Measurements from ENCODE around the gene MYRIP.
"Not testable (repeated sequence)": the region's sequence is repeated elsewhere in the genome, so short reads cannot be mapped to it uniquely, and the experiment has no call there.

The MYRIP gene

DNA sequence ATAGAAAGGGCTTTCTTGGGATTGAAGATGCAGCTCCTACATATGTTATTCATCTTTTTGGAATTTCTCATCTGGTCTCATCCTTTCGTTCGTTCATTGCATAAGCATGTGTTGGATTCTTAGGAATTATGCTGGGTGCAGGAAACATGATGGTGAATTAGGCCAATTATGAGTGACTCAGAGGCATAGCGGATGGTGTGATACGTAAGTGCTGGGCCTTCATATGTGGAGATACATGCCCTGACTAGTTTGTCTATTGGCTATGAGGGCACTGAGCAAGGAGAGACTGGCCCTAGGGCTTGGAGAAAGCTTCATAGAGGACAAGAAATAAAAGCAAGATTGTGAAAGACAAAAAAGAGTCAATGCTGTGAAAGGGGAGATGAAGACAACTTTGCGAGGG is 235.1 kb downstream of the MYRIP start:
- no peak for DNase-seq

DNA sequence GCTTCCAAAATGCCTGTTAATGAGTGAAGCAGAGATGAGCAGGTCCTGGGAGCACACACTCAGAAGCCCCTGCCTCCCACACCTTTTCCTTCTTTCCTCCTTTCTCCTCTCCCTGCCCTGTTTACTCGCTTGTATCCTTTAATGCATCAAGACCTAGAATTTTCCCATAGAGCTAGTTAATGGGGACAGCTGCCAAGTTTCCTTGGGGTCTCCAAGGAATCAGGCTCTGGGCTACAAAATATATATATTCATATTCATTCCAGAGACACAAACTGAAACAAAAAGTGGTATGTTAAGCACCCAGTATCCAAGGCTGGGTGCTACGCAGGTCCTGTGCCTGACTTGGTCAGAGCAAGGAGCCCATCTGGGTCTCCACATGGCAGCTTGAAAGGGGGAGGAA is 235.6 kb downstream of the MYRIP start:
- DNase-seq, result no peak

DNA sequence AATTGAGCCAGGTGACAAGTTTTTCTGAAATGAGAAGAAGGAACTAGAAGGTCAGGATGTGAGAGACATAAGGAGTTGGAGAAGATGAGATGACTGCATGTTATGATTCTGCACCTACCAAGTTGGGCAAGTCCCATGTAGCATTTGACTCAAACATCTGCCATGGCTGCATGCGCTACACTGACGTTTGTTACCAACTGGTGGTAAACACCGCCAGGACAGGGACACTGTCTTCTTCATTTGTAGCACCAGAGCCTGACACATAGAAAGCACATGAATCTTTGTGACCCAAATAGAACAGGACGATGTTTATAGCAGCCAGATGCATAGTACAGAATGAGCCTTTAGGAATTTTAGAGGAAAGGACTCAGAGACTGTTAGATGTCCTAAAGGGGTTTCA is 236.7 kb downstream of the MYRIP start:
- no peak for DNase-seq

DNA sequence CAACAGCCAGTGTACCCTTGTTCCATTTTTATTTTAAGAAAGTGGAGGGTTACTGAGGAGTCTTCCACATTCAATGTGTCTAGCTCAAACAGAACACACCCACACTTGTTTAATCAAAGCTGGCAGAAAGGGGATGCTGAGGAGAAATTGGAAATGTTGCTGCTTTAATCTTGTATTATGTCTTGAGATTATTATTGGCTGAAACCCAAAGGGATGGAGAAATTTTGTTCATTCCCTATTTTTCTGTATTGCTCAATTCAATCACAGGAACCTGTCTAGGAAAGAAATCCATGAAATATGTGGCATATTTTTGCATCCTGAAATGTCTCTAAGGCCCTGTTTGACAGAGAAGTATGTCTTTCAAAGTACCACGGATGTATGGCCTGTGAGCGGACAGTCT is 238.0 kb downstream of the MYRIP start:
- DNase-seq, result no peak

DNA sequence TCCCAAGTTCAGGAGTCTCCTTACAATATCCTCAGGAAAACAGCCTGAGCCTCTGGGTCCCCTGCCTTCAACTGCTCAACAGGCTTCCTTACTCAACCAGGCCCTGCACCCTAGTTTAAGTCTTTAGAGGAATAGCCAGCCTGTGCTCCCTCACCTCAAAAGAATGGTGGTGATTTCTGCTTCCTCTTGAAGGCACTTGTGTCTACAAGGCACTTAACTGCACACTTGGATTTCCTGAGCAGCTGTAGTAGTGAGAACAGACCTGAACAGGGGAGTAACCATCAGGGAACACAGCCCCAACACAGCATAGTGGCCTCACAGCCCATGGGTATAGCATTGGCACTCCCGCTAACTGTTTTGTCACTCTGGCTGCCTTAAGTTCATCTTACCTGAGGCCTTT is 244.3 kb downstream of the MYRIP start:
- DNase-seq, result no peak

DNA sequence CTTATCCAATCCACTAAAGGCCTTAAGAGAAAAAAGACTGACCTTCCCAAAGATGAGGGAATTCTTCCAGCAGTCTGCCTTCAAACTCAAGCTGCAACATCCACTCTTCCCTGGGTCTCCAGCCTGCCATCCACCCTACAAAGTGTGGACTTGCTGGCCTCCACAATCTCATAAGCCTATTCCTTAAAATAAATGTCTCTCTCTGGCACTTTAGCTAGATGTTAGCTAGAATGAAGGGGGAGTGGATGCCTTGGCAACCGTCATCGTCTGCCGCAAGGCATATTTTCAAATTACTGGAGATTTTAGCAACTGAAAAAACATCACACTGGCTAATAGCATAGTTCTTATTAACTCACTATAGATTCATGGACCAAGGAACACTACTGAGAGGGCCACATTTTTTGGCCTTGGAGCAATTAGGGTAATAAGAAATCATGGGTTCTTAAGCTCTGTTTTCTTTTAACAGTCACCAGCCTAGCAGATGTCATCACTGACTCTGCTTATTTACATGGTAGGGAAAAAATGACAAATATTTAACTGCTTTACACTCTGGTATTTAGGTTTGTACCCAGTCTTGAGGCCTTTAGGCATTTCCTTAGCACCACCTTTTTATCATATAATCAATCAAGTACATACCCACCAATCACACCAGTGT is 245.3 kb downstream of the MYRIP start:
- no peak for DNase-seq

DNA sequence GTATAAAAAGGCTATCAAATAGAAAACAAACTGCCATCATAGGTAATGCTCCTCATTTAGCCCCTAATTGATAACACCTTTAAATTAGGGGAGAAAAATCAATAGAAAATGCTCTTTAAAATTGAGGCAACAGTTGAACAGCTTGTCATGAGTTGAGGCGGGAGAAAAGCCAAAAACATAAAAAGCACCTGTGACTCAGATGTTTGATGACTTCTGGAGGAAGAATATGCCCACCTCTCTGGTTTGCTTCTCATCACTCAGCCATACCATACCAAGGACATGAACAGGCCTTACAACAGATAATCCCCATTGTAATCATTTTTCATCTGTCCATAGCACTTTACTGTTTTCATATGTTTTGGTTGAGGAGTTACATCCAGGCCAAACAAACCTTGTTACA is 246.0 kb downstream of the MYRIP start:
- DNase-seq, result no peak

DNA sequence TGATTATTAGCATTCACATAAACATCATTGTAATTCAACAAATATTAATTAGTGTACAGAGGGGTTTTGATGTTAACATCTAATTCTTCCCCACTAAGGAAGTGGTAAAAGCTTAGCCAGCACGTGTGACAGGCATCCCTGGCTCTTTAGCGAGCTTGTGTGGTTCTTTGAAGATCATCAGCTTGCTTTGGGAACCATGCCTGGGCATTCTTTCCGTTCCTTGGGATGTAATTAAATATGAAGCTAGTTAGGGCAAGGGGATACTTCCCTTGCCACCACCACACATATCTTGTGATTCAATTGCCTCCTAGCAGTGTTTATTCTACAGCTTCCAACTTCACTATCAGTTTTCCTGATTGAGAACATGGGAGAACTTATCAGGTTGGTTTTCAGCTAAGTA is 246.5 kb downstream of the MYRIP start:
- DNase-seq, result no peak

DNA sequence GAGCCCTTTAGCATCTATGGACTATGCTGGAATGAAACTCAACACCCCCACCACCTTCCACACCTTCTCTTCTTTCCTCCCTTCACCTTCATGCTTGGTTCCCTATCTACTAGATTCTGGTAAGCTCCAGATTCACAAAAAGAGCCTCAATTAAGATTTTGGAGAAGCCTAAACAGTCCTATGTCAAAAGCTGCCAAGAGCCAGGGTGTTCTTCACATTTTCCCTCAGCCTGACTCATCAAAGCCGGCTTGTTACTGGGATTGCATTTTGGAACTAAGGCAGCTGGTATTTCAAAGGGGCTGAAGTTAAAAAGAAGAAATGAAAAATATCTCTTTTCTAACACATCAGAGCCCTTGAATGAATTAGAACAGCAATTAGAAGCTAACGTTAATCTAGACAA is 247.7 kb downstream of the MYRIP start:
- DNase-seq, result no peak

DNA sequence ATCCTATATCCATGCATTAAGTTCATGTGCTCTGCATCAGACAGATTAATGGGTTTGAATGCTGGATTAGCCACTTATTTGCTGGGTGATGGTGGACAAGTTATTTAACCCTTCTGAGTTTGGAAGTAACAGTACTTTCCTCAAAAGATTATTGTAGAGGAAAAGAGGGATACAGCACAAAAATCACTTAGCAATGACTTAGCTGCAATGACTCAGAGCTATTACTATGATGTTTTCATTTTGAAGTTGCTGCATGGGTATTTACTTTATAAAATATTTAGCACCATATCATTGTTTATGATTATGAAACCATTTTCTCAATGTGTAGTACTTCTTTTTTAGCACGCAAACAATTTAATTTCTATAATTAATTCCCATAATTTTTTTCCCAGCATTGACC is 248.4 kb downstream of the MYRIP start:
- no peak for DNase-seq

DNA sequence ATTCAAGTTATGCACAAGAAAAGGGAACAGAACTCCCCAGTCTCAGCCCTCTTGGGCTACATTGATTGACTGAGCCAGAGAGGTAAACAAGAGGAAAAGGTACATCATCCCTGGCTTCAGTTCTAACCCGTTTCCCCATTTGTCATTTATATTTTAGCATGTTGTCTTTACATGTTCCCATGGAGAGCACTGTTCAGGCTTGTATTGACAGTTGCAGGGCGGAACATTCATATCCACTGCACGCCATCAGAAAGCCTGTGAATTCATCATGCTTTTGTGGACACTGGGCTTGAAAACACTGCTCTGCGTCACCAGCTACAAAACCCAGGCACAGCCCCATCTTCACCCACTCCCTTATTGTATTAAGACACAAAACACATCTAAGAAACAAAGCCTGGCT is 259.2 kb downstream of the MYRIP start:
- no peak for DNase-seq

DNA sequence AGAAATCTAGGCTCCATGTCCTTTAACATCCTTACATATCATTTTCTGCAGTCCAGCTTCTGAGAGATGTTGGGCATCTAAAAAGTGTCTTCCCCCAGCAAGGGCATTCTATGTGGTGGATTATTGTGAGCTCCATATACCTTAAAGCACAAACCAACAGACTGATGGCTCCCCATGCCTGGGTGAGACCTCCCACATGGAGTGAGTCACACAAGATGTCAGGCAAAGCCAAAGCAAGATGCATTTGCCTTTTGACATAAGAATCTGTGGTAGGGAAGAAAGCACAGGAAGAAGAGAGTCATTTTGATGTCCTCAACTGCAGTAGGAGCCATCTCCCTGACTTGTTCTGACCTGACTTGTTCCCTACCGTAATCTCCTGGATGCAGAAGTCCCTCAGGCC is 261.4 kb downstream of the MYRIP start:
- DNase-seq, result no peak

DNA sequence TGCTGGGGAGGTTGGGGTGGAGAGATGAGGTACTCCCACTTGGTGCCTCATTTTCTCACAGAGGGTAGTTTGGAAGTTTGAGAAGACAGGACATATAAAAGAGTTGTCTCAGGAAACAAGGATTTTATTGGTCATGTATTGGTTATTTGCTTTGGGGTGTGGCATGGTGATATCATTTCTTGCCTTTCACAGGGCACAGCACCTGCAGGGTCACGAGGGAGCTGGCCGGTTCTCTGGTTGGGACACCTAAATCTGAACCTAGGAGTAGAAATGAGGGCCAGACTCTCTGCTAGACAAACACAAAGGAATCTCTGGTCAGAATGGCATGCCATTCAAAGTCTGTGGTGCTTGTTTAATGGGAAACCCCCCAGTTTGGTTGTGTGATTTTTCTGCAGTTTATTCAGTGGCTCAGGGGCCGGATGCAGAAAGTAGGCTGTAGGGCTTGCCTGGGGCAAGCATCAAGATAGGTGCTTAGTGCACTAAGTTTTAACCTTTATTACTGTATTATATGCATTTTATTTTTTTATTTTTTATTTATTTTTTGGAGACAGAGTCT is 262.4 kb downstream of the MYRIP start:
- DNase-seq, result no peak

DNA sequence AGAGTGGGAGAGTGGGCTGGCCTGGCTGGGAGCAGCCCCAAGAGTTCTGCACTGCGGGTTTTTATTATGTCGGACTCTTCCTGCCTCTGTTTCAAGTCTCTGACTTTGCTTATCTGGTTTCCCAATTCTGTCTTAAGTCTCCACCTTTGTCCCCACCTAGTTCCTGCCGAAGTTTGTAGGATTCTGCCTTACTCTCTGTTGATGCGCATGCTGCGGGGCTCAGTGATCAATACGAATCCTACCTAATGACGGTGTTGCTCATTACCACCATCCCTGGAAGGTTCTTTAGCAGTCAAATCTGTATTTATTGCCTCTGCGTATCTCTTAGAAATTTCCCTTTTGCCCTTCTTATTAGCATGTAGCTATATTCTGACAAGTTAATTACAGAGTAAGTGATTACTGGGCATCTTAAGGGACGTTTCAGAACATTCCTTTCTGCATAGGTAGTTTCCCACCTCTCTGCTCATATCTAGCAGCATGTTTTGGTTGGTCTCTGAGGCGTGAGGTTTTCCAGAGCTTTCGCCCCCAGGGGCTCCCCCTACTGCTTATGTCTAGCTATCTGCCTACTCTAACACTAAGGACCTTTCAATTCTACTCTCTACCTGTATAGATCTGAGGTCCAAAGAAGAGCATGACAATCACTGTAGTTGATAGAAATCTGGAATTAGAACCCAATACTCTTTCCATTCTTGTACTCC is 264.1 kb downstream of the MYRIP start:
- no peak for DNase-seq

DNA sequence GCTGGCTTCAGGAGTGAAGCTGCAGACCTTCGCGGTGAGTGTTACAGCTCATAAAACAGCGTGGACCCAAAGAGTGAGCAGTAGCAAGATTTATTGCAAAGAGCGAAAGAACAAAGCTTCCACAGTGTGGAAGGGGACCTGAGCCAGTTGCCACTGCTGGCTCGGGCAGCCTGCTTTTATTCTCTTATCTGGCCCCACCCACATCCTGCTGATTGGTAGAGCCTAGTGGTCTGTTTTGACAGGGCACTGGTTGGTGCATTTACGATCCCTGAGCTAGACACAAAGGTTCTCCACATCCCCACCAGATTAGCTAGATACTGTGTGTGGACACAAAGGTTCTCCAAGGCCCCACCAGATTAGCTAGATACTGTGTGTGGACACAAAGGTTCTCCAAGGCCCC is 267.7 kb downstream of the MYRIP start:
- DNase-seq, result not testable (repeated sequence)

DNA sequence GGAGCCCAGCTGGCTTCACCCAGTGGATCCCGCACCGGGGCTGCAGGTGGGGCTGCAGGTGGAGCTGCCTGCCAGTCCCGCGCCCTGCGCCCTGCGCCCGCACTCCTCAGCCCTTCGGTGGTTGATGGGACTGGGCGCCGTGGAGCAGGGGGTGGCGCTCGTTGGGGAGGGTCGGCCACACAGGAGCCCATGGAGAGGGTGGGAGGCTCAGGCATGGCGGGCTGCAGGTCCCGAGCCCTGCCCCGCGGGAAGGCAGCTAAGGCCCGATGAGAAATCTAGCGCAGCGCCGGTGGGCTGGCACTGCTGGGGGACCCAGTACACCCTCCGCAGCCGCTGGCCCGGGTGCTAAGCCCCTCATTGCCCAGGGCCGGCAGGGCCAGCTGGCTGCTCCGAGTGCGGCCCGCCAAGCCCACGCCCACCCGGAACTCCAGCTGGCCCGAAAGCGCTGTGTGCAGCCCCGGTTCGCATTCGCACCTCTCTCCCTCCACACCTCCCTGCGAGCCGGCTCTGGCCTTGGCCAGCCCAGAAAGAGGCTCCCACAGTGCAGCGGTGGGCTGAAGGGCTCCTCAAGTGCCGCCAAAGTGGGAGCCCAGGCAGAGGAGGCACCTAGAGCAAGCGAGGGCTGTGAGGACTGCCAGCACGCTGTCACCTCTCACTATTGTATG is 268.6 kb downstream of the MYRIP start:
- not testable (repeated sequence) for DNase-seq

DNA sequence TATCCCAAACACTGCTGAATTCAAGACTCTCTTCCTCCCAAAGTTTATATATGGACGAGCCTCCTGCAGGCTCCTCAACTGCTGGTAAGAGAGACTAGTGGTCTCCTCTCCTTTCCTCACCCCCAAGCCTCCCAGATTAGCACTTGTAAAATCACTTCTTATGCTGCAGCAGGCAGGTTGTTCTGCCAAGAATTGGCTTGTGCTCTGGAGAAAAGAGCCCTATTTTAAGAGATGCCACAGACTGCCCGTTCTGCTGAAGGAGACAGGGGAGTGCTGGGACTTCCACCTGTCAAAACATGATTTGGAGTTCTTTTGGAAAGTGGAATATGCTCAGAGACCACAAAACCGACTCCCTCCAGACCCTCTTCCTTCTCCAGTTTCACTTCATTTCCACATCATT is 269.2 kb downstream of the MYRIP start:
- no peak for DNase-seq

DNA sequence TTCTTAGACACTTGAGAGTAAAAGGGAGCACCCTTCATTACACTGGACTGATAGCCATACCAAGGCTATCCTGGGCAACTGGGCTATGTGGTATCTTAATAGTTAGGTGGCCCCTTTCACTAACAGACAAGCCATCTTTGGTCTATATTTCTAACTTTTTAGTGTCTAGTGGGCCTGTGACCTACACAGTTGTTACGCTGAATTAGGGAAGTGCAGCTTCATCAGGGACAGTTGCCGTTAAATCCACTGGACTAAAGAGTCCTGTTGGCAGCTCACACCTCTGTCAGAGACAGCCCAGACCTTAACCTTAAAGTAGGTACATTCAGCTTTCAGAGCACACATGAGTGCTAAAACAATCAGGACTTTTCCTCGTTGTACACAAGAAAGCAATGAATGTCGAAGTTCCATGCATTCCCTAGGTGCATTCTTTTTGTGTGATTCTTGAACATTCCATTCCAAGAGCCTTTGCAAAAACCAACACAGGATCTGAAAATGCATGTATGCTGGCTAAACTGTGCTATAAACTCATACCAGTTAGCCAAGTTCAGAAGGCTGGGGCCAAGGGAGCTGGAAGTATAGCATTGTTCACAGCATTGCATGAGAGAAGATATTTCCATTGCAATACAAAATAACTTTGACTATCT is 269.9 kb downstream of the MYRIP start:
- DNase-seq, result no peak

DNA sequence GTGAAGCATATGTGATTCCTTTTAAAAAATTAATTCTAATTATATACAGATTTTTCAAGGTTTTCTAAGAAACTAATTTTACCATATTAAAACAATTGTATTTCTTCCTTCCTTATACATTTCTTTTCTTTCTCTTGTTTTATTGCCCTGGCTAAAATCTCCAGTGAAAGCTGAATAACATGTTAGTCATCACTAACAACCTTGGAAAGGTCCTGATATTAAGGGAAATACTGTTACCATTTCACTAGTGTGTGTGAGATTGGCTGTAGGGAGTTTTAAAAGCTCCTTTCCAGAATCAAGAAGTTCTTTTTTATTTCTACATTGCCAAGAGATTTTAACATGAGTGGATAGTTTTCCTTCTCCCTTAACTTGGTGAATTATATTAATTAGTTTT is 270.4 kb downstream of the MYRIP start:
- no peak for DNase-seq

DNA sequence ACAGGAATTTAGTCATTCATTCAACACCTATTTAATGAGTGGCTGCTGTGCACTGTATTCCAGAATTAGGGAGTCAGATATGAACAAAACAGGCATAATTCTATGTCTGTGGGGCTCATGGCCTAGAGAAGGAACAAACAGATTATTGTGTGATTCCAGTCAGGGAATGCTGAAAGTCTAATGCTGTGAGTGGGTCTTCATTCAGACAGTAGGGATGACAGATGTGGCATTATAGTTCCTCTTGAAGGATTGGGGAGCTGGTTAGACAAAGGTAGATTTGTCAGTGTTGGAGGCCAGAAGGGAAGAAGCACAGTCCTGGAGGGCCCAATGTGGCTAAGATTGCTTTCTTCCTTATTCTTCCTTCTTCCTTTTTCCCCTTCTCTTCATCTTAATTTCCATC is 273.7 kb downstream of the MYRIP start:
- DNase-seq, result no peak

DNA sequence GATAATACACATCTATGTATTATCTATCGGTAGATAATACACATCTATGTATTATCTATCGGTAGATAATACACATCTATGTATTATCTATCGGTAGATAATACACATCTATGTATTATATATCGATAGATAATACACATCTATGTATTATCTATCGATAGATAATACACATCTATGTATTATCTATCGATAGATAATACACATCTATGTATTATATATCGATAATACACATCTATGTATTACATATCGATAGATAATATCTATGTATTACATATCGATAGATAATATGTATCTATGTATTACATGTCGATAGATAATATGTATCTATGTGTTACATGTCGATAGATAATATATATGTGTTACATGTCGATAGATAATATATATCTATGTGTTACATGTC is 275.0 kb downstream of the MYRIP start:
- not testable (repeated sequence) for DNase-seq

DNA sequence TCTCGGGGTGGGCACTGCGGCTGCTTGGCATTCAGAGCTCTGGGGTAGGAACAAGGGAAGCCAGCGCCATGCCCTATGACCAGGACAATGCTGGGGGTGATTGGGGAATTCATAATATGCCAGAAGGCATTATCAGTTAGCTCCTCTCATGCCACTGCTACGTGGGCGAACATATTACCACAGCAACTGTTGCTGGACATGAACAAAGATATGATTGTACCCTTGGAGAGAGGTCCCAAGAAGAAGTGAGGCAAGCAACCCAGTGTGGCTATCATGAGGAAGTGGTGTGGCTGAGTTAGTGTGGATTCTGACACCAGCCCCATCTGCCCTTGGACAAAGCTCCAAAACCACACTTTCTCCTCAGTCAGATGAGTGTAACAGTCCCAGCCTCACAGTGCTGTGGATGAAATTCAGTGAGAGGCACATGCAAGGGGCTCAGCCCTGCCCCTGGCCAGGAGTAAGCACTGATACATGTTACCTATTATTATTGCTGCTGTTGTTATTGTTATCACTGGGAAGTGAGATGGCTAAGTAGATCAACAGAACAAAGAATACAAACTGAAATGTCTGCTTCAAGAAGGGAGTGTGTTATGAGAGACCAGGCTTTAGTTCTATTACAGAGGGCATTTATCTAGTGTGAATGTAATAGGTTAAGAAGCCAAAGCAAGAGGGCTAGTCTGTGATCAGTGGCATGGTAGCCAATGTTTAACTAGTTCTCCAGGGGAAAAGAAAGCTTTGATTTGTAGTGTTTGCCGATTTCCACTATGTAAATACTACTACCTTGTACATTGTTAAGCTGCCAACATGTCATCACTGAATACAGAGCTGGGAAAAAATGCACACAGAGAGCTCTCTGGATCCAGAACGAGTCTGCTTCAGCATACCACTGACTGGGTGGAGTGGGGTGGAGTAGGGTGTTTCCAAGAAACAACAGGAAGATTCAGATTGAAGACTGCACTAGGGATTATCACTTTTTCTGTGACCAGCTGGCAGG is 277.8 kb downstream of the MYRIP start:
- DNase-seq, result no peak
